ENCODE measurements around the gene HNRNPA1. TPM values are rescaled to one million over a fixed set of nuclear protein-coding genes. Genes with fewer than 3 reads are reported as not detected.

The HNRNPA1 gene
- total RNA-seq, 1 experiment from 2014 or later = 2,589 TPM

GRCh38 chr12:54285150-54286041, 4.9 kb downstream of the HNRNPA1 start (continued):
- TF ChIP-seq ZNF532 (CRISPR knock-in tag; IDR thresholded peaks at IDR 0.05; ENCODE audit: borderline replicate concordance) = 0 out of 2 replicates have a peak, but pooled peaks have one; percentile 73
- TF ChIP-seq ZBTB43 (CRISPR knock-in tag; IDR thresholded peaks at IDR 0.05) = no peak
- no peak for TF ChIP-seq ZNF512 (CRISPR knock-in tag; IDR thresholded peaks at IDR 0.05; ENCODE audit: borderline replicate concordance)
- no peak for TF ChIP-seq ATF2 (CRISPR knock-in tag; IDR thresholded peaks at IDR 0.05; ENCODE audit: borderline replicate concordance, low read depth)
- no peak for TF ChIP-seq AFF4 (CRISPR knock-in tag; IDR thresholded peaks at IDR 0.05; ENCODE audit: borderline replicate concordance)
- TF ChIP-seq USF1 (CRISPR knock-in tag; IDR thresholded peaks at IDR 0.05) = no peak
- TF ChIP-seq ZSCAN18 (CRISPR knock-in tag; IDR thresholded peaks at IDR 0.05) = no peak
- TF ChIP-seq PREB (CRISPR knock-in tag; IDR thresholded peaks at IDR 0.05; ENCODE audit: borderline replicate concordance) = no peak
- TF ChIP-seq ZNF416 (CRISPR knock-in tag; IDR thresholded peaks at IDR 0.05) = peak; percentile 81; the same call in 1 of the 2 replicates
- peak; percentile 3; the same call in 1 of the 2 replicates for TF ChIP-seq ZNF671 (CRISPR knock-in tag; IDR thresholded peaks at IDR 0.05)
- no peak for TF ChIP-seq CREM (CRISPR knock-in tag; IDR thresholded peaks at IDR 0.05)
- peak; percentile 82 for TF ChIP-seq EMX1 (CRISPR knock-in tag; IDR thresholded peaks at IDR 0.05)

All from WTC11 (cell line).